IMR-90 (cell line): ENCODE data around the gene HDDC3. TPM values are rescaled to one million over a fixed set of nuclear protein-coding genes. Genes with fewer than 3 reads are reported as not detected.

Experiments
- CEBPB ChIP-seq: IDR thresholded peaks from 2 replicates; pipeline ENCODE4 v1.6.1; 2012; ENCODE audit warnings: low read depth, low read length, improper control_type of control experiment
- NFE2L2 ChIP-seq: fragments of 150-350 bp; IDR thresholded peaks from 2 replicates; pipeline ENCODE4 v1.6.1; 2016; ENCODE audit warnings: low read depth, mild to moderate bottlenecking, low read length
- polyA plus RNA-seq, 3 experiments: library from polyadenylated mRNA; depleted of rRNA; stranded (reverse); fragments of >200 nt; gene quantifications; 2 replicates each; pipeline ENCODE4 v1.2.3, GENCODE V29; 2012; ENCODE audit warnings: low replicate concordance in 1 of 3
- total RNA-seq: library from RNA; depleted of rRNA; stranded (reverse); fragments of >200 nt; gene quantifications from 2 replicates; pipeline ENCODE4 v1.2.3, GENCODE V29; 2012
- TF ChIP-seq, protein P1 (sequence below): fragments of 150-350 bp; IDR thresholded peaks from 2 replicates; pipeline ENCODE4 v1.6.1; 2017; ENCODE audit warnings: mild to moderate bottlenecking, antibody characterized with exemption, low read length, low read depth

The HDDC3 gene
- total and polyA plus RNA-seq, 2 of the 4 experiments (the other 2 are of a cell fraction), result 7.9 to 10.7 TPM

DNA sequence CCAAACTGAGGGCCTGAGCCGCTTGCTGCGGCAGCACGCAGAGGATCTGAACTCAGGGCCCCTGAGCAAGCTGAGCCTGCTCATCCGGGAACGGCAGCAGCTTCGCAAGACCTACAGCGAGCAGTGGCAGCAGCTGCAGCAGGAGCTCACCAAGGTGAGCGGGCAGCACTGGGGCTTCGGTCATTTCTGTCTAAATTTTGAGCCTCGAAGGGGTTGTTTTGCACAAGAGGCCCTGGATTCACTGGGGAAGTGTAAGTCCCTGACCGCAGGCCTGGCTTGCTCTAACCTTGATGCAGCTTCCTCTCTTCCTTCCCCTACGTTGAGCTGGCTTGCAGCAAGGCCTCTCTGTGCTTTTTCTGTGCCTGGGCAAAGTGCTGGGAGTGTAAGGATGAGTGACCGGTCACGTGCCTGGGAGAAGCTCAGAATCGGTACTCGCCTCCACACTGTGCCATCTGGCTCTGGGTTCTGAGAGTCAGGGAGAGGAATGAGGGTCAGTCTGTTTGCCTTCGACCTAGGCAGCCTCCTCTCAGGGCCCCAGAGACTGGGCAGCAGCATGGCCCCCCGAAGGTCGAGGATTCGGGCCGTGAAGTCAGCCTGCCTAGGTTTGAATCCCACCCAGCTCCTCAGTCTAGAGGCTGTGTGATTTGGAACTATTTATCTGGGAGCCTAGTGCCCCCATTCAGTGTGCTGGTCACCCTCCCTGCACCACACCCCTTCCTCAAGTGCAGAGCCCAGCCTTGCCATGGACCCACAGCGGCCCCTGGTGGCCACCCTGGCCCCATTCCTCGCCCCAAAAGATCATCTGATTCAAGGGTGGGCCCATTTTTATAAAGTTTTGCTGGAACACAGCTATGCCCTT lies 46.7 kb downstream of the HDDC3 start (continued):
- TF ChIP-seq, protein P1, sequence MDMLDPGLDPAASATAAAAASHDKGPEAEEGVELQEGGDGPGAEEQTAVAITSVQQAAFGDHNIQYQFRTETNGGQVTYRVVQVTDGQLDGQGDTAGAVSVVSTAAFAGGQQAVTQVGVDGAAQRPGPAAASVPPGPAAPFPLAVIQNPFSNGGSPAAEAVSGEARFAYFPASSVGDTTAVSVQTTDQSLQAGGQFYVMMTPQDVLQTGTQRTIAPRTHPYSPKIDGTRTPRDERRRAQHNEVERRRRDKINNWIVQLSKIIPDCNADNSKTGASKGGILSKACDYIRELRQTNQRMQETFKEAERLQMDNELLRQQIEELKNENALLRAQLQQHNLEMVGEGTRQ, result no peak
- no peak for TF ChIP-seq CEBPB
- TF ChIP-seq NFE2L2, result no peak
